T-cell (primary cell): ENCODE results near the gene TFAP2D. TPM values are rescaled to one million over a fixed set of nuclear protein-coding genes. Genes with fewer than 3 reads are reported as not detected.

Experiments used
- ATAC-seq, 4 experiments: fragments of 200-7000 bp in 3 of 4; fragments of 150-1000 bp in 1 of 4; cut with Tn5 transposase; replicated peaks in 1 of 4; 1 replicate in 3 of 4; 2 replicates in 1 of 4; pipeline ENCODE4 v1.10.0; 2021; ENCODE audit warnings: moderate library complexity in 3 of 4, mild to moderate bottlenecking in 2 of 4, moderate number of reproducible peaks in 1 of 4
- CTCF ChIA-PET, 2 donors: fragments of 300-600 bp; sonication (Branson Sonifier 250); formaldehyde crosslinking; loops; one replicate each; lab custom pipeline; 2022; ENCODE audit warnings: antibody characterized with exemption in 2 of 2; lab: Charles Lee
- POLR2A ChIA-PET, 2 donors: fragments of 300-600 bp; sonication (Branson Sonifier 250); formaldehyde crosslinking; loops; one replicate each; lab custom pipeline; 2022; ENCODE audit warnings: antibody characterized with exemption in 2 of 2; lab: Charles Lee
- DNase-seq, 35 experiments: peaks; one replicate each; pipeline versions ENCODE4 v3.0.0 to v3.0.0-alpha.2; 2013 to 2023
- H3K27ac ChIP-seq: one replicate; pipeline ENCODE4 v1.5.1; 2013; ENCODE audit warnings: low read length
- H3K27me3 ChIP-seq, 2 experiments: replicated peaks in 1 of 2; 1 replicate in 1 of 2; 2 replicates in 1 of 2; pipeline versions ENCODE4 v1.6.1 to v1.7.0; 2013; ENCODE audit warnings: low read length in 1 of 2, mixed read lengths in 1 of 2; ENCODE audit not compliant: control insufficient read depth in 2 of 2, insufficient read depth in 2 of 2; ENCODE audit errors: extremely low read depth in 1 of 2
- H3K36me3 ChIP-seq, 2 donors: 1 replicate in 1 of 2; 2 replicates in 1 of 2; pipeline versions ENCODE4 v1.6.1 to v1.7.0; 2013; ENCODE audit warnings: low read length in 1 of 2; ENCODE audit not compliant: control insufficient read depth in 2 of 2, insufficient read depth in 1 of 2; ENCODE audit errors: extremely low read depth in 1 of 2
- H3K4me1 ChIP-seq, 2 experiments: 1 replicate in 1 of 2; 2 replicates in 1 of 2; pipeline versions ENCODE4 v1.6.1 to v1.7.0; 2013; ENCODE audit warnings: low read length in 2 of 2, mixed read lengths in 1 of 2; ENCODE audit not compliant: insufficient read depth in 2 of 2, control insufficient read depth in 1 of 2; ENCODE audit errors: extremely low read depth in 1 of 2
- H3K4me3 ChIP-seq, 2 donors: 1 replicate in 1 of 2; 2 replicates in 1 of 2; pipeline versions ENCODE4 v1.5.1 to v1.7.0; 2013; ENCODE audit warnings: mild to moderate bottlenecking in 2 of 2, low read length in 1 of 2, moderate library complexity in 1 of 2; ENCODE audit not compliant: control insufficient read depth in 1 of 2; ENCODE audit errors: extremely low read depth in 1 of 2
- H3K9me3 ChIP-seq: 2 replicates; pipeline ENCODE4 v1.7.0; 2013
- H3K27ac Mint-ChIP-seq, 2 donors: one replicate each; pipeline ENCODE4 v1.8.0; 2020 to 2021; ENCODE audit warnings: mild to moderate bottlenecking in 2 of 2, mixed read lengths in 2 of 2
- H3K27me3 Mint-ChIP-seq, 2 donors: one replicate each; pipeline ENCODE4 v1.8.0; 2021 to 2022; ENCODE audit warnings: mixed read lengths in 2 of 2
- H3K36me3 Mint-ChIP-seq: one replicate; pipeline ENCODE4 v1.8.0; 2021; ENCODE audit warnings: mixed read lengths
- H3K4me1 Mint-ChIP-seq, 3 donors: one replicate each; pipeline ENCODE4 v1.8.0; 2020 to 2022; ENCODE audit warnings: mixed read lengths in 3 of 3, mild to moderate bottlenecking in 1 of 3
- H3K4me3 Mint-ChIP-seq, 3 donors: one replicate each; pipeline ENCODE4 v1.8.0; 2020 to 2022; ENCODE audit warnings: mild to moderate bottlenecking in 3 of 3, mixed read lengths in 3 of 3, moderate library complexity in 3 of 3
- H3K9me3 Mint-ChIP-seq, 3 donors: one replicate each; pipeline ENCODE4 v1.8.0; 2020 to 2022; ENCODE audit warnings: mixed read lengths in 3 of 3
- WGBS: methylation state at CpG from one replicate; pipeline ENCODE4 v1.1.5; 2013; ENCODE audit warnings: missing lambda C conversion rate; ENCODE audit not compliant: insufficient coverage; 5-methylcytosine and 5-hydroxymethylcytosine counted together
- total RNA-seq, 35 experiments: library from RNA in 6 of 35; stranded (reverse) in 6 of 35; fragments of 120-200 nt in 1 of 35; gene quantifications; one replicate each; pipeline versions ENCODE4 v1.2.1 to v1.2.4 and lab custom pipeline; 2013 to 2026

TFAP2D gene
- total RNA-seq, 5 donors from 2014 or later (not counting 1 experiment from before 2014, with no cell fraction given), result not detected

DNA sequence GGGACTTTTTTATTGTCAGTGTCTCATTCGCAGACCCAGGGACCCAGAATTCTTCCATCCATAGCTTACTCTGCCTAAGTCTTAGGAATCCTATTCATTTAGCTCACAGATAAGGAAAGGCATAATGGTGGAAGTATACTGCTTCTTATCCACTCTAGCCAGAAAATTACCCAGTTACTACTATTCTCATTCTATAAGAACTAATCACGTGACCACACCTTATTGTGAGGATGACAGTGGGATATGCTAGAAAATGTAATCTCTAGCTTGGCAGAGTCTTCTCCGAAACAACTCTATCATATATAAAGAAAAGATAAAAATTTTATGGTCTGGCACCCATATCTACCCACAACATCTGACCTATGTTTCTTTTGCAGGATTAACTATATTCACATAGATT lies 21.2 kb downstream of the TFAP2D start:
- H3K27ac Mint-ChIP-seq, result no peak overlapping the region
- CTCF ChIA-PET, result no interaction called here
- ATAC-seq, result no peak
- H3K9me3 ChIP-seq, result no peaks in the 10 kb centered on the region
- H3K4me1 Mint-ChIP-seq, result no peaks in the 10 kb centered on the region
- no peaks in the 10 kb centered on the region for H3K4me1 ChIP-seq
- no peak overlapping the region for H3K4me3 Mint-ChIP-seq
- no peak overlapping the region for H3K4me3 ChIP-seq
- no peaks in the 10 kb centered on the region for H3K36me3 ChIP-seq
- no peaks in the 10 kb centered on the region for H3K27me3 ChIP-seq
- H3K27me3 Mint-ChIP-seq, result no peaks in the 10 kb centered on the region
- H3K9me3 Mint-ChIP-seq, result peaks cover 0 to 23% (median 4%) of the 10 kb centered on the region in 3 donors
- no peak overlapping the region for H3K27ac ChIP-seq
- no peaks in the 10 kb centered on the region for H3K36me3 Mint-ChIP-seq
- DNase-seq, result no peak
- no CpG with 5 or more reads among the region's 3 CpGs for WGBS
- POLR2A ChIA-PET, result no interaction called here

- Histone ChIP-seq H3K27me3 (no peaks in the 10 kb centered on the region), H3K4me3 (no peak overlapping the region), H3K9me3 (no peaks in the 10 kb centered on the region), H3K27ac (no peak overlapping the region), H3K4me1 (no peaks in the 10 kb centered on the region), H3K36me3 (no peaks in the 10 kb centered on the region)
- H3K27me3 Mint-ChIP-seq, result peaks cover 0 to 1% of the 10 kb centered on the region in 2 donors
- WGBS, result no CpG with 5 or more reads among the region's 3 CpGs
- no peaks in the 10 kb centered on the region for H3K4me1 Mint-ChIP-seq
- peaks cover 0 to 8% (median 4%) of the 10 kb centered on the region in 3 donors for H3K9me3 Mint-ChIP-seq
- H3K27ac Mint-ChIP-seq, result no peak overlapping the region
- H3K4me3 Mint-ChIP-seq, result no peak overlapping the region
- ChIA-PET POLR2A (no interaction called here), CTCF (no interaction called here)
- ATAC-seq (no peak), DNase-seq (no peak)
- no peaks in the 10 kb centered on the region for H3K36me3 Mint-ChIP-seq
Measured at GRCh38 chr6:50742161-50742560, 28.8 kb downstream of the TFAP2D start.

DNA sequence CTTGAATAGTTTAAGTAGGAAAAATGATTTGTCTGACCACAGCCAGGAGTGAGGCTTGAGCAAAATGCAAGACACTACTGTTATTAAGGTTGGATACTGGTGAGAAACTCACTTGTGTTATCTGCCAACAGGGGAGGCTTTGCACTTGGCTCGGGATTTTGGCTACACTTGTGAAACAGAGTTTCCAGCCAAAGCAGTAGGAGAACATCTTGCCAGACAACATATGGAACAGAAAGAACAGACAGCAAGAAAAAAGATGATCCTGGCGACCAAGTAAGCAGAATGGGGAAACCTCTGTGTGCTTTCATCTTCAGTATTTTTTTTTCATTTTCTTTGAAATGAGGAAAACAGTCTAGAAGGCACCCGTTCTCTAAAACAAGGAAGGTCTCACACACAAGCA lies 31.6 kb downstream of the TFAP2D start:
- Mint-ChIP-seq H3K27me3 (peaks cover 0 to 1% of the 10 kb centered on the region in 2 donors), H3K4me1 (no peaks in the 10 kb centered on the region), H3K9me3 (peaks cover 0 to 5% (median 0%) of the 10 kb centered on the region in 3 donors), H3K27ac (no peak overlapping the region), H3K36me3 (no peaks in the 10 kb centered on the region), H3K4me3 (no peak overlapping the region)
- H3K27me3 ChIP-seq, result no peaks in the 10 kb centered on the region
- no peak for ATAC-seq
- POLR2A ChIA-PET, result no interaction called here
- no peak for DNase-seq
- WGBS, result 53% methylated on average over 2 of the region's 3 CpGs
- CTCF ChIA-PET, result no interaction called here
- no peak overlapping the region for H3K27ac ChIP-seq
- H3K36me3 ChIP-seq, result no peaks in the 10 kb centered on the region
- no peaks in the 10 kb centered on the region for H3K4me1 ChIP-seq
- H3K4me3 ChIP-seq, result no peak overlapping the region
- H3K9me3 ChIP-seq, result no peaks in the 10 kb centered on the region

GRCh38 chr6:50762798-50763197 lies 49.5 kb downstream of the TFAP2D start:
- ChIA-PET CTCF (no interaction called here), POLR2A (no interaction called here)
- Histone ChIP-seq H3K36me3 (no peaks in the 10 kb centered on the region), H3K4me1 (no peaks in the 10 kb centered on the region), H3K27me3 (no peaks in the 10 kb centered on the region), H3K9me3 (no peaks in the 10 kb centered on the region), H3K4me3 (no peak overlapping the region), H3K27ac (no peak overlapping the region)
- DNase-seq (no peak), ATAC-seq (no peak)
- H3K4me1 Mint-ChIP-seq, result no peaks in the 10 kb centered on the region
- H3K27ac Mint-ChIP-seq, result no peak overlapping the region
- no peaks in the 10 kb centered on the region for H3K36me3 Mint-ChIP-seq
- no peaks in the 10 kb centered on the region for H3K27me3 Mint-ChIP-seq
- H3K9me3 Mint-ChIP-seq, result peaks cover 3 to 13% (median 4%) of the 10 kb centered on the region in 3 donors
- 92% methylated on average over 3 of the region's 3 CpGs for WGBS
- no peak overlapping the region for H3K4me3 Mint-ChIP-seq

GRCh38 chr6:50778696-50779095 lies 65.4 kb downstream of the TFAP2D start:
- peaks cover 0 to 11% (median 0%) of the 10 kb centered on the region in 3 donors for H3K9me3 Mint-ChIP-seq
- Histone ChIP-seq H3K27me3 (no peaks in the 10 kb centered on the region), H3K4me3 (no peak overlapping the region), H3K27ac (no peak overlapping the region), H3K9me3 (no peaks in the 10 kb centered on the region), H3K36me3 (no peaks in the 10 kb centered on the region), H3K4me1 (no peaks in the 10 kb centered on the region)
- no peaks in the 10 kb centered on the region for H3K4me1 Mint-ChIP-seq
- no peaks in the 10 kb centered on the region for H3K27me3 Mint-ChIP-seq
- no peak for DNase-seq
- no peaks in the 10 kb centered on the region for H3K36me3 Mint-ChIP-seq
- CTCF ChIA-PET, result interaction anchor here in 1 of 2 donors (0.9 kb wide), 1 partner anchor 9 kb away, joined by 3 read pairs; no protein-coding TSS in a partner anchor
- no peak overlapping the region for H3K27ac Mint-ChIP-seq
- POLR2A ChIA-PET, result no interaction called here
- H3K4me3 Mint-ChIP-seq, result no peak overlapping the region
- no peak for ATAC-seq

DNA sequence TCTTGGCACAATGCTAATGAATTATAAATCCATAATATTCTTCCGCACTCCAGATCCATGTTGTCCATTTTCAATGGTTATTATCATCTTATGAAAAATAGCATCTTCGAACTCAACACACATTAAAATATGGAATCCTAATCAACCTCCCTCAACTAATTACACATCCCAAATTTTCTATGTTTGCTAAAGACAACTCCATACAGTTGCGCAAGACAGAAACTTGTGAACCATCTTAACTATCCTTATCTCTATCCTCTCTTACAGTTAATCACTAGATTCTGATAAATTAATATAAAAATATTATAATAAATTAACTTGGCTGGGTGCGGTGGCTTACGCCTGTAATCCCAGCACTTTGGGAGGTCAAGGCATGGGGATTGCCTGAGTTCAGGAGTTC lies 67.1 kb downstream of the TFAP2D start:
- CTCF ChIA-PET, result no interaction called here
- H3K9me3 Mint-ChIP-seq, result peaks cover 0 to 11% (median 0%) of the 10 kb centered on the region in 3 donors
- H3K27me3 Mint-ChIP-seq, result no peaks in the 10 kb centered on the region
- no peaks in the 10 kb centered on the region for H3K36me3 Mint-ChIP-seq
- no peak overlapping the region for H3K4me3 Mint-ChIP-seq
- H3K27ac Mint-ChIP-seq, result no peak overlapping the region
- WGBS, result 60% methylated on average over 1 of the region's 5 CpGs
- H3K4me1 Mint-ChIP-seq, result no peaks in the 10 kb centered on the region
- Histone ChIP-seq H3K27ac (no peak overlapping the region), H3K4me1 (no peaks in the 10 kb centered on the region), H3K36me3 (no peaks in the 10 kb centered on the region), H3K4me3 (no peak overlapping the region), H3K27me3 (no peaks in the 10 kb centered on the region), H3K9me3 (no peaks in the 10 kb centered on the region)
- DNase-seq (no peak), ATAC-seq (no peak)
- POLR2A ChIA-PET, result no interaction called here

DNA sequence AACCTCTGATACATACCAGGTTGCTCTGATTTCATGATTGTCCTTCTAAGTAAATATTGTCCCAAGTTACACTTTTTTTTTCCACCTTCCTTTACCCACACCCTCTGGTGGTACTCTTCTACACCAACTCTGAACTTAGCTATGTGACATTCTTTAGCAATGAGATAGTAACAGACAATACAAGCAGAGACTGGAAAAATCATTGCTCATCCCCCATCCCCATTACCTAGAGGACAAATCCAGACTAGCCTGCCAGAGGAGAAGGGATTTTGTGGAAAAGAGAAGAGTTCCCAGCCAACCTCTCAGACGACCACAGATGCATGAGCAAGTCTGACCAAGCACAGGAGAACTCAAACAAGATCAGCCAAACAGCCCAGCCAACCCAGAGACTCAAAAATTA lies 72.6 kb downstream of the TFAP2D start:
- WGBS, result no CpG with 5 or more reads among the region's 1 CpG
- DNase-seq, result no peak
- no peaks in the 10 kb centered on the region for H3K27me3 ChIP-seq
- ATAC-seq, result no peak
- H3K36me3 Mint-ChIP-seq, result no peaks in the 10 kb centered on the region
- POLR2A ChIA-PET, result no interaction called here
- H3K27ac Mint-ChIP-seq, result no peak overlapping the region
- H3K4me3 ChIP-seq, result no peak overlapping the region
- CTCF ChIA-PET, result no interaction called here
- no peaks in the 10 kb centered on the region for H3K36me3 ChIP-seq
- H3K4me3 Mint-ChIP-seq, result no peak overlapping the region
- H3K4me1 ChIP-seq, result no peaks in the 10 kb centered on the region
- H3K27me3 Mint-ChIP-seq, result peaks cover 0 to 3% of the 10 kb centered on the region in 2 donors
- H3K9me3 Mint-ChIP-seq, result peaks cover 0 to 4% (median 0%) of the 10 kb centered on the region in 3 donors
- H3K27ac ChIP-seq, result no peak overlapping the region
- no peaks in the 10 kb centered on the region for H3K9me3 ChIP-seq
- H3K4me1 Mint-ChIP-seq, result no peaks in the 10 kb centered on the region
